ENCODE data around the gene TXNRD2. TPM values are rescaled to one million over a fixed set of nuclear protein-coding genes. Genes with fewer than 3 reads are reported as not detected.

TXNRD2 gene
- total RNA-seq (2021) (21.7 and 22.4 TPM in 2 replicates), Bru-seq, nascent RNA (percentile 44 among the genes with signal in this experiment), BruChase-seq, experiment 1, labeled RNA remaining after a 2-hour chase (percentile 44 among the genes with signal in this experiment), BruChase-seq, experiment 2, labeled RNA remaining after a 6-hour chase (percentile 44 among the genes with signal in this experiment)
- long read RNA-seq, transcript TXNRD2-206 (7 exons, 1,129 nt): major isoform, 14 of 45 reads
- long read RNA-seq, partial matches to known transcripts: 2 of 45 reads
- long read RNA-seq, other reads (novel, unspliced or antisense): 27 of 45 reads

- no peak for TF ChIP-seq CTCF (conservative IDR thresholded peaks at IDR 0.05)
- TF ChIP-seq EZH2 (IDR thresholded peaks at IDR 0.05; ENCODE audit: low read depth): no peak
- Histone ChIP-seq H3K27ac (peak within 1 kb of the TSS; percentile 59), H3K9me3 (ENCODE audit: insufficient read depth, low read depth) (no peaks in the 10 kb centered on the region), H3K36me3 (ENCODE audit: low read depth) (no peaks in the 10 kb centered on the region), H3F3A (ENCODE audit: insufficient read depth, low read depth) (no peaks in the 10 kb centered on the region), H2AFZ (peak within 1 kb of the TSS; percentile 91), H3K27me3 (ENCODE audit: insufficient read depth, low read depth) (no peaks in the 10 kb centered on the region), H3K79me2 (ENCODE audit: low read depth) (peaks cover 27% of the 10 kb centered on the region), H3K4me3 (peak within 1 kb of the TSS; percentile 90), H3K9me2 (ENCODE audit: insufficient read depth) (no peaks in the 10 kb centered on the region), H4K20me1 (ENCODE audit: insufficient read depth) (no peaks in the 10 kb centered on the region), H3K4me2 (peak within 1 kb of the TSS; percentile 89), H3K4me1 (replicated peaks; ENCODE audit: insufficient read depth) (peaks cover 12% of the 10 kb centered on the region; the same call in 1 of the 2 replicates)
- CTCF ChIA-PET: no interaction called here
- no TSS peak for BruUV-seq (replicated peaks)
- peak; percentile 41 to 50 for DNase-seq
- intact Hi-C loops (cut with micrococcal nuclease; ENCODE audit: unreplicated experiment): no loop called here
- POLR2A ChIA-PET (ENCODE audit: unreplicated experiment): no interaction called here
Measured at GRCh38 chr22:19941365-19942082, at the start of gene TXNRD2, which contains the start of gene COMT. TXNRD2 (minus strand) TSS chr22:19941818; CDS start chr22:19941803, 15 bp downstream. COMT (plus strand) TSS chr22:19941772; CDS start chr22:19962527, 20,755 bp downstream.

GRCh38 chr22:19991395-19991644, 49.7 kb upstream of the TXNRD2 start:
- POLR2A ChIA-PET (ENCODE audit: unreplicated experiment): no interaction called here
- no peak for TF ChIP-seq EZH2 (IDR thresholded peaks at IDR 0.05; ENCODE audit: low read depth)
- no peak for TF ChIP-seq CTCF (conservative IDR thresholded peaks at IDR 0.05)
- no TSS peak for BruUV-seq (replicated peaks)
- H3K27ac ChIP-seq: no peak overlapping the region
- intact Hi-C loops (cut with micrococcal nuclease; ENCODE audit: unreplicated experiment): no loop called here
- CTCF ChIA-PET: no interaction called here
- H3K4me2 ChIP-seq: no peak overlapping the region
- no peaks in the 10 kb centered on the region for H4K20me1 ChIP-seq (ENCODE audit: insufficient read depth)
- no peaks in the 10 kb centered on the region for H3K9me3 ChIP-seq (ENCODE audit: insufficient read depth, low read depth)
- DNase-seq: no peak
- no peaks in the 10 kb centered on the region for H3K27me3 ChIP-seq (ENCODE audit: insufficient read depth, low read depth)
- no peaks in the 10 kb centered on the region for H3K36me3 ChIP-seq (ENCODE audit: low read depth)
- no peaks in the 10 kb centered on the region for H3F3A ChIP-seq (ENCODE audit: insufficient read depth, low read depth)
- no peaks in the 10 kb centered on the region for H3K9me2 ChIP-seq (ENCODE audit: insufficient read depth)
- H2AFZ ChIP-seq: no peak overlapping the region
- no peak overlapping the region for H3K4me3 ChIP-seq
- H3K4me1 ChIP-seq (replicated peaks; ENCODE audit: insufficient read depth): 0 out of 2 replicates have a peak, but pooled peaks cover under 1% of the 10 kb centered on the region
- H3K79me2 ChIP-seq (ENCODE audit: low read depth): no peaks in the 10 kb centered on the region

DNA sequence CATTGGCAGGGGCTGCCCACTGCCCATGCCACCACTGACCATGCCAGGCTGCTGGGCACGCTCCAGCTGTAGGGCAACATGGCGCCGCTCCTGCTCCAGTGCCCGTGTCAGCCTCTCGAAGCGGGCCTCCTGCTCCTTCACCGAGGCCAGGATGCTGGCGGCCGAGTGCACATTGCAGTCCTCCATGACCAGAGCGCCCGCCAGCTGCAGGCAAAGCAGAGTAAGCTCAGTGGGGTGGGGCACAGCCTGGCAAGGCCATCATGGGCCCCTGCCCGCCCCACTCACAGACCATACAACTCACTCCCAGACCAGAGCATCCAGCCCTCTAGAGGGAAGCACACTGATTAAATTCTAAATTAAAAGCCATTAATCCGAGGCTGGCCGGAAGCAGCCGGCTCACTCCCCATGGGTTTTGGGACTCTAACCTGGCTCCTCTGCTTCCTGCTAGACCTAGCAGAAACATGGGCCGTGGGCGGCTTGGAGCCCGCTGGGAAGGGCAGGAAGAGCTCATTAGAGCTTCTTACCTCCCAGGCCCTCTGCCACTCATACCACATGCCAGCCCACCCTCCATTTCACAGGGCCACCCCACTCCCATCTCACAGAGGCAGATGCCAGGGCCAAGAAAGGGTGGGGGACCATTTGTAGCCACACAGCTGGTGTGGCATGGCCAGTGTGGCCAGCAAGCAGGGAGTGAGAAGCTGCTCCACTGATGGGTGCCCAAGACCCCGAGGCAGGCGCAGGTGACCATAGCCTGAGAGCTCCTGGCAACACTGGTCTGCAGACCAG, 49.2 kb upstream of the TXNRD2 start:
- TF ChIP-seq CTCF (conservative IDR thresholded peaks at IDR 0.05): no peak
- TF ChIP-seq EZH2 (IDR thresholded peaks at IDR 0.05; ENCODE audit: low read depth): no peak
- Histone ChIP-seq H3K27me3 (ENCODE audit: insufficient read depth, low read depth) (no peaks in the 10 kb centered on the region), H3K27ac (no peak overlapping the region), H3K4me1 (replicated peaks; ENCODE audit: insufficient read depth) (peaks cover 5% of the 10 kb centered on the region; the same call in 1 of the 2 replicates), H3K4me2 (no peak overlapping the region), H3F3A (ENCODE audit: insufficient read depth, low read depth) (no peaks in the 10 kb centered on the region), H3K36me3 (ENCODE audit: low read depth) (no peaks in the 10 kb centered on the region), H3K9me2 (ENCODE audit: insufficient read depth) (no peaks in the 10 kb centered on the region), H3K79me2 (ENCODE audit: low read depth) (no peaks in the 10 kb centered on the region), H3K9me3 (ENCODE audit: insufficient read depth, low read depth) (no peaks in the 10 kb centered on the region), H3K4me3 (no peak overlapping the region), H4K20me1 (ENCODE audit: insufficient read depth) (no peaks in the 10 kb centered on the region), H2AFZ (no peak overlapping the region)
- ChIA-PET CTCF (interaction anchor here (0.6 kb wide), 1 partner anchor 379 kb away, joined by 3 read pairs; no protein-coding TSS in a partner anchor), POLR2A (ENCODE audit: unreplicated experiment) (interaction anchor here (0.8 kb wide), 1 partner anchor 30 kb away, joined by 4 read pairs; the partner anchor contains the start of gene TANGO2)
- intact Hi-C loops (cut with micrococcal nuclease; ENCODE audit: unreplicated experiment): no loop called here
- no peak for DNase-seq
- no TSS peak for BruUV-seq (replicated peaks)

All from PC-9 (cell line).